Subcutaneous abdominal adipose tissue (tissue), 5 donors: ENCODE data around the gene CTCF.

Experiments used
- H3K27ac ChIP-seq: one replicate; pipeline ENCODE4 v1.7.0; 2013; ENCODE audit warnings: low read depth, mild to moderate bottlenecking, inconsistent platforms, low read length, moderate library complexity
- H3K27me3 ChIP-seq, 5 donors: one replicate each; pipeline ENCODE4 v1.7.0; 2013; ENCODE audit warnings: low read length in 5 of 5, inconsistent platforms in 1 of 5; ENCODE audit not compliant: control insufficient read depth in 5 of 5, insufficient read depth in 4 of 5
- H3K36me3 ChIP-seq, 5 donors: one replicate each; pipeline ENCODE4 v1.7.0; 2013; ENCODE audit warnings: low read length in 5 of 5; ENCODE audit not compliant: control insufficient read depth in 5 of 5, insufficient read depth in 5 of 5
- H3K4me1 ChIP-seq, 5 donors: one replicate each; pipeline ENCODE4 v1.7.0; 2013; ENCODE audit warnings: low read length in 5 of 5, mild to moderate bottlenecking in 3 of 5, moderate library complexity in 1 of 5; ENCODE audit not compliant: control insufficient read depth in 5 of 5, insufficient read depth in 5 of 5
- H3K4me3 ChIP-seq, 5 donors: one replicate each; pipeline ENCODE4 v1.7.0; 2013; ENCODE audit warnings: low read length in 5 of 5, low read depth in 1 of 5
- H3K9ac ChIP-seq, 5 donors: one replicate each; pipeline ENCODE4 v1.7.0; 2013; ENCODE audit warnings: low read length in 5 of 5, mild to moderate bottlenecking in 4 of 5, moderate library complexity in 3 of 5
- H3K9me3 ChIP-seq, 5 donors: one replicate each; pipeline ENCODE4 v1.7.0; 2013; ENCODE audit warnings: low read length in 5 of 5; ENCODE audit not compliant: control insufficient read depth in 5 of 5
- donor health status: healthy.
- donor health status: healthy.
- donor health status: healthy.
- donor health status: healthy.
- donor health status: healthy.

The CTCF gene

GRCh38 chr16:67685388-67686112, 123.2 kb downstream of the CTCF start:
- Histone ChIP-seq H3K27ac (peak overlapping the region; percentile 43), H3K4me3 (no peak overlapping the region), H3K27me3 (no peaks in the 10 kb centered on the region), H3K9me3 (no peaks in the 10 kb centered on the region), H3K36me3 (peaks cover 0 to 25% (median 17%) of the 10 kb centered on the region in 5 donors), H3K4me1 (peaks cover 0 to 20% (median 13%) of the 10 kb centered on the region in 5 donors), H3K9ac (peak overlapping the region in 1 of 5 donors; percentile 18)
